NK-92 treated with Interleukin-12 subunit alpha and Interleukin-12 subunit beta, amount 100 ng/mL, for 24 hours (cell line): ENCODE results near the gene TMEM244.
"Not testable (repeated sequence)": the region's sequence is repeated elsewhere in the genome, so short reads cannot be mapped to it uniquely, and the experiment has no call there.

Experiments
- DNase-seq: peaks from one replicate; lab custom pipeline; 2025; lab: John Stamatoyannopoulos, UW

The TMEM244 gene, protein sequence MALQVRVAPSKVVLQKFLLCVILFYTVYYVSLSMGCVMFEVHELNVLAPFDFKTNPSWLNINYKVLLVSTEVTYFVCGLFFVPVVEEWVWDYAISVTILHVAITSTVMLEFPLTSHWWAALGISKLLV

DNA sequence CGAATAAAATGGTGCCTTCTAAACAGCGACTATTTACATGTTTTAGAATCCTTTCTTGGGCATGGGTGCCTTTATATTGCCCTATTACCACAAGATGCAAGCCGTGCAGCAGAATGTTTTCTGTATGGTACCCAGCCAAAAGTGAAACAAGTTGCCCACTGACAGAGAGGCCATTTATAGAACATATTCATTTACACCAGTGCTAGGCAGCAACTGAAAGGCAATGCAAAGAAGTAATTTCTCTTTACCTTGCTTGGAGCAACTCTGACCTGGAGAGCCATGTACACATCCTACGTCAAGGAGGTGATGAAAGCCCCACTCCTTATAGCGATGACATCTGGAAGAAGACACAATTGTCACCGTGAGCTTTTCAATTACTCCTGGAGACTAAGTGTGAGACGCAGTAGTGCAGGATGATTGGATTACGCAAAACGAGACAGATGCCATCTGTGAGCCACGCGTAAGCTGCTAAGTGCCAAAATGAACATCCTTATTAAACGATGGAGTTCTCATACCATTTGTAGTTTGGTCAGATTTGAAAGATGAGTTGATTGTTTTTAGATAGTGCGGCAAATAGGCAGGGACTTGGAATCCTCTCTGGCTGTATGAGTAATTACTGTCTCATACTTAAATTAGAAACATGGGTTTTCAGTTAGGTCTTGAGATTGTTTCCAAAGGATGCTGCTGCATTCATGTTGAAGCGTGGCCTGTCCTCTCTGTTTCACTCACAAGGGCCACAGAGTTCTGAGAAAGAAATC, at the start of gene TMEM244:
Gene TMEM244, minus strand, starts transcription at position 408 of the 758 bp plus-strand sequence. Its CDS starts 127 bp downstream, at position 281.
- DNase-seq = no peak

DNA sequence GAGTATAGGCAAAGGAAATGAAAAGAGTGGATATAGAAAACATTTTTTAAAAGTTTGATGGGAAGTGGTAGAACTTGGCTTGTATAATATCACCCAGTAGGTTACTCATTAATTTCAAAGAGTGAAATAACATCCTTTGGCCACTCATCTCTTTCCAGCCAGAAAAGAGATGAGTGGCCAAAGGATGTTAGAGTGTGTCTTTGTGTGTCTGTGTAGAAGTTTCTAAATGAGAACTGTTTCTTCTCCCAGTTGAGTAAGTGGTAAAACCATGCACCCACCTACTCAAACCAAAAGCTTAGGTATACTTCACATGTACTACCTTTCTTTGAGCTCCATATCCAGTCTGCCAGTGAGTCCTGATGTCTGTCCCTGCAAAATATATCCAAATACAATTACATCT, 47.7 kb upstream of the TMEM244 start:
- DNase-seq = no peak

DNA sequence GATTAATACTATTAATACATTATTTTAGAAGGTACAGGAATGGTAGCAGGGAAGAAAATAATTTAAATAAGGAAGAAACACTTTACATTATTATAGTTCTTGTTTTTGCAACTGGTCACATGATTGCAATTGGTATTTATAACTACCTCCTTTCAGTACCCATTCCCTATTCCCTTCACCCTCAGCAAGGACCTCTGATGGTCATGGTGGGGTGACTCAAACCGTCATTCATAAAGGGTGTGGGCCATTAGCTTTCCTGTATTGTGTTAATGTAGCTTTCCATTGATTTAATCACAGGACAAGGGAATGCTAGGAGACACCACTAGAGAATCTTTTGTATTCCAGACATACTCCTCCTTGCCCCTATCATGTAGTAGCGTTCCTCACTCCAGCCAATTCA, 47.2 kb upstream of the TMEM244 start:
- DNase-seq = no peak

DNA sequence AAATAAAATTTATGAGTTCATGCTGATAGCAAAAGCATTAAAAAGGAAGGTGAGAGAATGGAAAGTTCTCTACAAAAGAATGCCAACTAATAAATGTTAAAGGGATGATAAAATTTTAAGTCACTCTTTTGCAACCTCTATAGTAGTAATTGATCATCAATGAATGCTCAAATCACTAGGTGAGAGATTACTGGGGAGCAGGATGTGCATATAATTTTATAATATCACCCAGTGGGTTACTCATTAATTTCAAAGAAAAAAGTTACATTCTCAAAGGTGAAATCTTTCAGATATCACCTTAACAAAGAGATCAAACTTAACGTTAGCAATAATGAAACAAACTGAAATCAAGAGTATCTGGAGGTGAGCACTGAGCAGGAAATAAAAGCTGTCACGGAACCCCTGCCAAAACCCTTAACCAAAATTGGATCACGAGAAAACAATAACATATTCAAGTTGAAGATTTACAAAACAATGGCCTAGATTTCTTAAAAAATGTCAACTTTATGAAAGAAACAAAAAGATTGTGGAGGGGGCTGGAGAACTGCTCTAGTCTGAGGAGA, 45.5 kb upstream of the TMEM244 start:
- no peak for DNase-seq

DNA sequence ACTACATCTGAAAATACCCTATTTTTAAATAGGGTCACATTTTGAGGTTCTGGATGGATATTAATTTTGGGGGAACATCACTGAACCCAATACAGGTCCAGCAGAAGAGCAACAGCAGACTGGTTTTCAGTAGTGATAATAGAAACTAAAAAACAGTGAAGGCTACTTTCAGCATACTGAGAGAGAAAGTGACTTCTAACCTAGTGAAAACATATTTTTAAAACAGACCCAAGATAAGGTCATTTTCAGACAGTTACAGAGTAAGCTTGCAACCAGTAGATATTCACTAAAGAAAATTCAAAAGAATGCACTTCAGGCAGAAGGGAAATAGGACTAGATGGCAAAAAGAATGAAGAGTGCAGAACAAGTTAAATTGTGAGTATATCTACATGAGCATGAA, 42.0 kb upstream of the TMEM244 start:
- DNase-seq = no peak

DNA sequence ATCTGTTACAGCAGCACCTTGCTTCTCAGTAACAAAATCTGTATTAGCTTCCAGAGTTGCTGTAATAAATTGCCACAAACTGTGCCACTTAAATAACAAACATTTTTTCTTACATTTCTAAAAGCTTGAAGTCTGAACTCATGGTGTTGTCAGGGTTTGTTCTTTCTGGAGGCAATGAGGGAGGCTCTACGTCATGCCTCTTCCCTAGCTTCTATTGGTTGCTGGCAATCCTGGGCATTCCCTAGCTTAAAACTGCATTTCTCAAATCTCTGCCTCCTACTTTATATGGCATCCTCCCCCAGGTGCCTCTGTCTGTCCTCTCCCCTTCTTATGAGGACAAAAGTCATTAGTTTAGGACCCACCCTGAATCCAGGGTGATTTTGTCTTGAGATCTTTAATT, 41.6 kb upstream of the TMEM244 start:
- DNase-seq = no peak

- DNase-seq = no peak
These were observed 40.8 kb upstream of the TMEM244 start for GRCh38 chr6:129901910-129902309.

- DNase-seq = no peak
These were observed 34.6 kb upstream of the TMEM244 start for GRCh38 chr6:129895692-129896091.

DNA sequence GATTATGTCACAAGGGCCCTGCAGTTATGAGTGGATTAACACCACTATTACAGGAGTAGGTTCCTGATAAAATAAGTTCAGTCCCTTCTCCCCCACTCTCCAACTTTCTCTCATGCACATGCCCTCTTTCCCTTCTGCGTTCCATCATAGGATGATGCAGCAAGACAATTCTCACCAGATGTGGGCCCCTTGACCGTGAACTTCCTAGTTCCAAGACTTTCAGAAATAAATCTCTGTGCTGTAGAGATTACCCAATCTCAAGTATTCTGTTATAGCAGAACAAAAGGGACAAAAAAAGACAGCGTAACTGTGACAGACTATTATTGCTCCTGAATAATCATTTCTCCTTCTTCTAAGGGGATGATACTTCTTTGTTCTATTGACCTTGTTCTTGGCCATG, 33.8 kb upstream of the TMEM244 start:
- no peak for DNase-seq

GRCh38 chr6:129893640-129894039, 32.5 kb upstream of the TMEM244 start:
- DNase-seq = no peak

GRCh38 chr6:129890701-129891100, 29.6 kb upstream of the TMEM244 start:
- peak; percentile 25 for DNase-seq

DNA sequence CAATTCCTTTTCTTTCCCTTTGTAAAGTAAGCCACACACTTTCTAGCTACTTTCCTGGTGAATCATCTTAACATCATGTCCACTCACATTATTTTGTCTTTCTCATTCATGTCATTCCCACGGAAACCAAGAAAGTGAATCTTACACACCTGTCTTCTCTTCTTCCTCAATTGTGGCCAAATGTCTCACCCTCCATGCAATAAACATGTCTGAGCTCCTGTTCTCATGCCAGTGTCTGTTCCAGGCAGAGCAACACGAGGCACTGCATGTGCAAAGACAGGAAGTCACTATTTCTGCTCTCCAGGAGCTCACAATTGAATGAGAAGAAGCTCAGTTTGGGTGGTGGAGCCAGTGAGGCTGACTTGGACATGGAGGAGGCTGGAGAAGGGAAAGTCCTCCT, 29.0 kb upstream of the TMEM244 start:
- no peak for DNase-seq

GRCh38 chr6:129889580-129889979, 28.5 kb upstream of the TMEM244 start:
- DNase-seq = no peak

DNA sequence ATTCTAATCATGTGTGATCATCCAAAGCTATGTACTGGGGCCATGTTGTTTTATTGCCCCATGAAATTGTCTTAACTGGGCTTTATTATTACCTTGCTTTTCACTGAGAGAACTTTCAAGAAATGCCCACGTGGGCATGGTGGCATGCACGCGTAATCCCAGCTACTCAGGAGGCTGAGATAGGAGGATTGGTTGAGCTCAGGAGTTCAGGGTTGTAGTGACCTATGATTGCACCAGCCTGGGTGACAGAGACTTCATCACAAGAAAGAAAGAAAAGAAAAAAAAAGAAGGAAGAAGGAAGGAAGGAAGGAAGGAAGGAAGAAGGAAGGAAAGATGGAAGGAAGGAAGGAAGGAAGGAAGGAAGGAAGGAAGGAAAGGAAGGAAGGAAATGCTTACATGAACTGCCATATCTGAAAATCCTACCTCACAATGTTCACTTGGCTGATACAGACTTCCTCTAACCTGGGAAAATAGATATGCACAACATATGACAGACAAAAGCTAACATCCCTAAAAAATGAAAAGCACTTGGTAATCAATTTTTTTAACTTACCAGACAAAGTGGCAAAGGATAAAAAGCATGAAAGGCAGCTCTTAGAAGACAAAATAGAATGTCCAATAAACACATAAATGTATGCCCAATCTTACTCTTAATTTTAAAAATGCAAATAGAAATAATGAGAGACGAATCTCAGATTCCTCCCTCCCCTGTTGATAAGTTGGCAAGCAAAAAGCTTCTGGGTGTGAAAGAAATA, 25.5 kb upstream of the TMEM244 start:
- no peak for DNase-seq

DNA sequence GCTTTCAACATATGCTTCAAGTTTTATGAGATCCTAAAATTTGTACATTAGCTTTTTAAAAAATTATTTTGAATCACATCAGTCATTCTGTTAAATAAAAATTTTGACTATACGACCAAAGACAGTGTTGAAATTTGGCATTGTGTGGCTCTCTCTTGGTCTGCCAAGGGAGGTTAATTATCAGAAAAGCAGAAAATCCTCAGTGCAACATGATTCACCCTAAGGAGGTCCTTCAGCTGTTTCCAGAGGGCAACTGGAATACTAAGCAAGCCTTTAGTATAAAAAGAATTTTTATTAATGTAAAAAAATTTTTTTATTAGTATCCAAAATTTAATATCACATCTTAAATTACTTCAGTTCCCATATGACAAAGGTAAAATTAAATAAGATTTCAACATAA, 23.1 kb upstream of the TMEM244 start:
- no peak for DNase-seq

GRCh38 chr6:129882510-129883023, 21.5 kb upstream of the TMEM244 start:
- DNase-seq = no peak

DNA sequence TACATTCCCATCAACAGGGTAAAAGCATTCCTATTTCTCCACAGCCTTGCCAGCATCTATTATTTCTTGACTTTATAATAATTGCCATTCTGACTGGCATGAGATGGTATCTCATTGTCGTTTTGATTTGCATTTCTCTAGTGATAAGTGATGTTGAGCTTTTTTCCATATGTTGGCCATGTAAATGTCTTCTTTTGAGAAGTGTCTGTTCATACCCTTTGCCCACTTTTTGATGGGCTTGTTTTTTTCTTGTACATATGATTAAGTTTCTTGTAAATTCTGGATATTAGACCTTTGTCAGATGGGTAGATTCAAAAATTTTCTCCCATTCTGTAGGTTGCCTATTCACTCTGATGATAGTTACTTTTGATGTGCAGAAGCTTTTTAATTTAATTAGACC, 16.8 kb upstream of the TMEM244 start:
- DNase-seq = not testable (repeated sequence)

DNA sequence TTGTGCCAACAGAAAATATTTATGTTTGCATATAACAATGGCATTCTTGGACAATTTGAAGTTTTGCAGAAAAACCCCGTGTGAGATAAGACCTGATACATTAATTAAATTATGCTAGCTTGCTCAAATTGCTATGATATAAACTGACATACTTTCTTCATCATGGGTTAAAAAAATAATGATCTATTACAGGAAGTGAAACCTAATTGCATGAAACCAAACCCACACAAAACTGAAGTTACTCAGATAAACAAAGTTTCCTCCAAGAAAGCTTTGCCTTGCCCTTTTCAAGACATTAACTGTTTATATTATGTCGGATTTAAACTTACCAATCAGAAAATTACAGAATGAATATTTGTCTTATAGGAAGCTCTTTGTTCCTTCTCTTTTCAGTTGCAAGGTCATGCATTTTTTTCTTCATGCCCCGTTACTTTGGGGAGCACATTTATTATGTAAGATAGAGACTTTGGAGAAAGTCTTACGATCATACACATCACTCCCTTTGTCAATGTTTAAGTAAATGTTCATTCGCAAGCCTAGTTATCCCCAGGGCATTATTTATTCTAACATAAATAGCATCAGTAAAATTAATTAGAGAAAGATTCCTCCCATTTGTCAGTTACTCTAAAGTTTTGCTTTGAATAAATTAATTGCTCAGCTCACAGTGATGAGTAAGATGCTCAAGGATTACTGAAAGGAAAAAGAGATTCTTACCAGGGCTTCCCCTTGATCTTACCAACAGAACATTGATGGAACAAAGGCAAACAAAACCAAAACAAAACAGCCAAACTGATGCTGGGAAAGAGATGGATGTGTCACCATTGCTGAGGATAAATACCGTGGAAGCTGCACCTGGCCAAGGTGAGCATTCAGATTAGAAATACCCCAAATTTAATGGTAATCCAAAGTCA, 14.8 kb upstream of the TMEM244 start:
- DNase-seq = no peak

- no peak for DNase-seq
These were observed 13.7 kb upstream of the TMEM244 start for GRCh38 chr6:129874837-129875236.

DNA sequence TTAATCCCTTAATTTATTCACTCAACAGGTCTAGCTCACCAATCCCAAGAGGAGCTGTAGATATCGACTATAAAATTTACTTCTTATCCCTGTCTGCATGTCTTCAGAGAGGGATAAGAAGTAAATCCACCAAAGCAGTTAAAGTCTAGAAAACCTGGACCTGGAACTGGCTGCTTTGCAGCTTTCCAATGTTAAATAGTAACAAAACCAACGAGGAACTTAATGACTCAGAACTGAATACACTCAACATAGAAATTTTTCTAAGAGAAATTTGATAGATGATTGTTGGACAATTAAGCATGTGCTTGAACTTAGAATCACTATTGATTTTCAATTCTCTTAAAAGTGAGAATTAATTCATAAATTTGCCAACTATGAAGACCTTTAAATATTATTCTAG, 11.5 kb upstream of the TMEM244 start:
- DNase-seq = no peak

GRCh38 chr6:129871221-129871620, 10.1 kb upstream of the TMEM244 start:
- no peak for DNase-seq

DNA sequence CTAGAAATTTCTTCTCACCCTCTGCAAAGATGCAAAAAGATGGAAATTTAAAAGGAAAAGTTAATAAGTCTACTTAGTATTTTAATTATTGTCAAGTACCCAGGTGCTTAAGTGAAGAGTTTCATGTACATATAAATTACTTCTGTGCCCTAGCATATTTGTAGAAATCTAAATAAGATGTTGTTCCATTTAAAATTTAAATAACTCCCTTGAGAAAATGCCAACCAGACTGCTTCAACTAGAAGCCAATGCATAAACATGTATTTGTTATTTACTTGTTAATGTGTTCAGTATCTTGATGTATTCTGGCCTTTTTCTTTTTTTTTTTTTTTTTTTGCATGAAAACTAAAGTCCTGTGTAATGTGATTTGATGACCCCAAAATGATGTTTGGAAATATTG, 6.3 kb upstream of the TMEM244 start:
- no peak for DNase-seq
